Tibial artery (tissue), 4 donors: Measurements from ENCODE around the gene PTPRU.

Experiments
- DNase-seq, 2 donors: peaks; one replicate each; pipeline ENCODE4 v3.0.0-alpha.2; 2019
- H3K27ac ChIP-seq, 2 donors: fragments of 200-600 bp; sonication (generic) in 1 of 2; 1 replicate in 1 of 2; 2 replicates in 1 of 2; pipeline ENCODE4 v1.5.1; 2018 to 2019; ENCODE audit warnings: mild to moderate bottlenecking in 1 of 2
- H3K27me3 ChIP-seq, 2 donors: fragments of 200-600 bp; sonication (generic) in 1 of 2; one replicate each; pipeline versions ENCODE4 v1.5.1 to v1.6.0; 2016 to 2019
- H3K36me3 ChIP-seq, 3 donors: fragments of 200-600 bp; sonication (generic) in 2 of 3; one replicate each; pipeline ENCODE4 v1.5.1; 2016 to 2019; ENCODE audit warnings: mild to moderate bottlenecking in 2 of 3
- H3K4me1 ChIP-seq, 4 donors: fragments of 200-600 bp; sonication (generic) in 2 of 4; 1 replicate in 3 of 4; 2 replicates in 1 of 4; pipeline ENCODE4 v1.5.1; 2016 to 2019
- H3K4me3 ChIP-seq, 2 donors: fragments of 200-600 bp; sonication (generic) in 1 of 2; 1 replicate in 1 of 2; 2 replicates in 1 of 2; pipeline ENCODE4 v1.5.1; 2018 to 2019; ENCODE audit warnings: mild to moderate bottlenecking in 2 of 2
- H3K9me3 ChIP-seq, 3 donors: fragments of 200-600 bp; sonication (generic) in 1 of 3; one replicate each; pipeline ENCODE4 v1.5.1; 2016 to 2019
- CTCF ChIP-seq, 2 experiments: fragments of 200-600 bp in 1 of 2; fragments of 450-650 bp in 1 of 2; IDR thresholded peaks; one replicate each; pipeline ENCODE4 v1.5.1; 2017 to 2019; ENCODE audit warnings: antibody characterized with exemption in 2 of 2, mild to moderate bottlenecking in 1 of 2, moderate library complexity in 1 of 2
- intact Hi-C: fragments of 100-400 bp; cut with DNase I; formaldehyde crosslinking; loops from one replicate; pipeline ENCODE4 v1.15.0; 2023; ENCODE audit warnings: low total_unique reads

Gene PTPRU

DNA sequence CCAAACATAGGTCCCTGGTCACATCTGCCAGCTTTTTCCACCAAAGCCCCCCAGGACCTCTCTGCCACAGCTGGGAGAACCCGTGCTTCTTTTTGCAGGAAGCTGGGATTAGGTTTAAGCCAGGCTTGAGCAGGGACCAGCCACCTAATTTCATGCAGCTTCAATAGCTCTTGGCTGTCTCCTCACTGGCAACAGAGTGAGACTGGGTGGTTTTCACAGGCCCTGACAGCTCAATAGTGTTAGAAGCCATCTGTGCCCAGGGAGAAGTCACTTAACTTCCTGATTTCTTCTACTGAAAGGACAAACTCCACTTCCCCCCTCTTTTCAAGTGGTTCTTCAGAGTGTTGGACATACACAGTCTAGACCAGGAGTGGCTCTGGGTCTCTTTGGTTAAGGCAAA lies 34.3 kb upstream of the PTPRU start:
- no peak for TF ChIP-seq CTCF (IDR thresholded peaks at IDR 0.05)
- Histone ChIP-seq H3K27ac (peak overlapping the region; percentile 72 to 76), H3K9me3 (no peaks in the 10 kb centered on the region)

GRCh38 chr1:29202584-29203340 lies 33.6 kb upstream of the PTPRU start:
- Histone ChIP-seq H3K9me3 (no peaks in the 10 kb centered on the region), H3K27ac (peak overlapping the region; percentile 72 to 76), H3K36me3 (peaks cover 11 to 80% (median 52%) of the 10 kb centered on the region in 3 donors), H3K27me3 (no peaks in the 10 kb centered on the region), H3K4me1 (peaks cover 0 to 11% (median 7%) of the 10 kb centered on the region in 4 donors), H3K4me3 (no peak overlapping the region)
- intact Hi-C loops, result loop anchor here (10.0 kb wide), 1 partner anchor 168 kb away; no protein-coding TSS in a partner anchor
- TF ChIP-seq CTCF (IDR thresholded peaks at IDR 0.05), result peak; percentile 90 to 98
- peak; percentile 95 to 97 for DNase-seq

More for the DNA sequence above, 34.3 kb upstream of the PTPRU start:
- no peaks in the 10 kb centered on the region for H3K27me3 ChIP-seq
- H3K36me3 ChIP-seq, result peaks cover 11 to 87% (median 56%) of the 10 kb centered on the region in 3 donors
- peaks cover 0 to 11% (median 7%) of the 10 kb centered on the region in 4 donors for H3K4me1 ChIP-seq
- DNase-seq, result no peak
- intact Hi-C loops, result loop anchor here (10.0 kb wide), 1 partner anchor 167 kb away; no protein-coding TSS in a partner anchor
- no peak overlapping the region for H3K4me3 ChIP-seq

GRCh38 chr1:29208442-29208841 lies 27.9 kb upstream of the PTPRU start:
- no peaks in the 10 kb centered on the region for H3K9me3 ChIP-seq
- H3K36me3 ChIP-seq, result peaks cover 9 to 77% (median 56%) of the 10 kb centered on the region in 3 donors
- H3K4me3 ChIP-seq, result no peak overlapping the region
- no peaks in the 10 kb centered on the region for H3K4me1 ChIP-seq
- no peak for DNase-seq
- no peaks in the 10 kb centered on the region for H3K27me3 ChIP-seq
- intact Hi-C loops, result loop anchor here (5.0 to 10.0 kb wide), 2 partner anchors 174 to 421 kb away; no protein-coding TSS in a partner anchor
- TF ChIP-seq CTCF (IDR thresholded peaks at IDR 0.05), result no peak
- no peak overlapping the region for H3K27ac ChIP-seq

GRCh38 chr1:29209173-29209572 lies 27.1 kb upstream of the PTPRU start:
- no peak for DNase-seq
- Histone ChIP-seq H3K9me3 (no peaks in the 10 kb centered on the region), H3K4me3 (no peak overlapping the region), H3K27ac (no peak overlapping the region), H3K36me3 (peaks cover 9 to 77% (median 61%) of the 10 kb centered on the region in 3 donors), H3K27me3 (no peaks in the 10 kb centered on the region), H3K4me1 (no peaks in the 10 kb centered on the region)
- intact Hi-C loops, result loop anchor here (5.0 to 10.0 kb wide), 2 partner anchors 174 to 422 kb away; no protein-coding TSS in a partner anchor
- no peak for TF ChIP-seq CTCF (IDR thresholded peaks at IDR 0.05)

DNA sequence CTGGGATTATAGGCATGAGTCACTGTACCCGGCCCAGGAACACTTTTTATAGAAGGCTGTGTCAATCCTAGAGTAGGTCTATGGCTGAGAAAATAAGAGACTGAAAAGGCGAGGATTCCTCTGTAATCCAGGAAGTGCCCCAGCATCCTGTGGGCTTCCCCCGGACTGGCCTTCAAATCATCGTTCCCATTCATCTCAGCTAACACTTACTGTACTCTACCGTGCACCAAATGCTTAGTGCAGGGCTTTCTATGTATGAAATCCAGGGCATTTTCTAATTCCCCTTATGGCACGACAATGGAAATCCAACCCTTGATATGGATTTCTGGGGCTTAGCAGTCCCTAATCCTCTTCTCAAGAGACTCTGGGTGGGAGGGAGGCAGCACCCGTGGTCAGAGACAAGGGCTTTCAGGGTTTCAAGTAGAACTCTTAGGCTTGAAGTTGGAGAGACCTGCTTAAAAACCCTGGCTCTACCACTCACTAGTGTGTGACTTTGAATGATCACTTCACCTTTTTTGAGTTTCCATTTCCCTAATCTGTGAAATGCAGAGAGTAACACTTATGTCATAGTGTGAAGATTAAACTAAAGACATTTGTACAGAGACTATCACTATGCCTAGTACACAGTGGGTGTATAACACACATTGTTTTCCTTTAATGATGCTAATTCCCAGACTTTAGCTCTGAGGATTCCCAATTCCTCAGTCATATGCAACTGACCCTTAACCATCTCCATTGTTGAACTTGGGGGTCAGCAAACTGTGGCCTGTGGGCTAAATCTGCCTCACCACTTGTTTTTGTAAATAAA lies 25.8 kb upstream of the PTPRU start:
- no peaks in the 10 kb centered on the region for H3K4me1 ChIP-seq
- no peaks in the 10 kb centered on the region for H3K27me3 ChIP-seq
- TF ChIP-seq CTCF (IDR thresholded peaks at IDR 0.05), result no peak
- no peaks in the 10 kb centered on the region for H3K9me3 ChIP-seq
- intact Hi-C loops, result no loop called here
- no peak overlapping the region for H3K27ac ChIP-seq
- H3K4me3 ChIP-seq, result no peak overlapping the region
- DNase-seq, result no peak
- H3K36me3 ChIP-seq, result peaks cover 19 to 71% (median 60%) of the 10 kb centered on the region in 3 donors
